Osteoblast (primary cell): ENCODE data around the gene TBC1D9. TPM values are rescaled to one million over a fixed set of nuclear protein-coding genes. Genes with fewer than 3 reads are reported as not detected.
A peak's percentile ranks its signal among the peaks of the same experiment; 100 is the strongest.

Experiments used
- DNase-seq: peaks from one replicate; pipeline ENCODE4 v3.0.0; 2011; ENCODE audit warnings: low spot score, mixed read lengths; ENCODE audit not compliant: insufficient read length; ENCODE audit errors: missing footprints
- H2AFZ ChIP-seq: 2 replicates; pipeline ENCODE4 v1.6.0; 2011; ENCODE audit warnings: mild to moderate bottlenecking, low read length
- H3K27ac ChIP-seq: 2 replicates; pipeline ENCODE4 v1.5.1; 2011; ENCODE audit warnings: mild to moderate bottlenecking, low read depth, low read length, moderate library complexity
- H3K27me3 ChIP-seq: 2 replicates; pipeline ENCODE4 v1.6.0; 2012; ENCODE audit warnings: mild to moderate bottlenecking, control low read depth, inconsistent platforms, low read length, moderate library complexity; ENCODE audit not compliant: insufficient read depth
- H3K36me3 ChIP-seq: 2 replicates; pipeline ENCODE4 v1.5.1; 2011; ENCODE audit warnings: mild to moderate bottlenecking, low read length, control low read depth, moderate library complexity; ENCODE audit not compliant: insufficient read depth
- H3K4me1 ChIP-seq: 2 replicates; pipeline ENCODE4 v1.5.1; 2011; ENCODE audit warnings: mild to moderate bottlenecking, low read length, control low read depth, moderate library complexity; ENCODE audit not compliant: insufficient read depth
- H3K4me2 ChIP-seq: 2 replicates; pipeline ENCODE4 v1.6.0; 2011; ENCODE audit warnings: mild to moderate bottlenecking, low read length; ENCODE audit not compliant: insufficient read depth
- H3K4me3 ChIP-seq: fragments of 200-600 bp; sonication (generic); 3 replicates; pipeline ENCODE4 v1.5.1; 2012; ENCODE audit warnings: mild to moderate bottlenecking, low read length, inconsistent platforms; ENCODE audit not compliant: insufficient read depth
- H3K79me2 ChIP-seq: 2 replicates; pipeline ENCODE4 v1.6.0; 2012; ENCODE audit warnings: mild to moderate bottlenecking, low read length, control low read depth, inconsistent platforms; ENCODE audit not compliant: insufficient read depth
- H3K9me3 ChIP-seq: 2 replicates; pipeline ENCODE4 v1.5.1; 2011; ENCODE audit warnings: low read depth, low read length, control low read depth
- H4K20me1 ChIP-seq: 2 replicates; pipeline ENCODE4 v1.6.0; 2012; ENCODE audit warnings: mild to moderate bottlenecking, low read length, control low read depth; ENCODE audit not compliant: insufficient read depth
- CTCF ChIP-seq: IDR thresholded peaks from 2 replicates; pipeline ENCODE4 v1.5.1; 2011; ENCODE audit warnings: mild to moderate bottlenecking, low read depth, low read length, moderate library complexity; ENCODE audit errors: extremely low read depth
- total RNA-seq: library from RNA; depleted of rRNA; stranded (reverse); fragments of >200 nt; gene quantifications from 2 replicates; pipeline ENCODE4 v1.2.3, GENCODE V29; 2012

The TBC1D9 gene
- total RNA-seq, 1 donor: 19.5 TPM

GRCh38 chr4:140611854-140612253 is 144.3 kb downstream of the TBC1D9 start:
- Histone ChIP-seq H3K4me2 (no peak overlapping the region), H3K9me3 (no peaks in the 10 kb centered on the region), H3K36me3 (no peaks in the 10 kb centered on the region), H4K20me1 (no peaks in the 10 kb centered on the region), H2AFZ (no peak overlapping the region), H3K27me3 (no peaks in the 10 kb centered on the region), H3K4me1 (no peaks in the 10 kb centered on the region), H3K4me3 (no peak overlapping the region), H3K27ac (no peak overlapping the region), H3K79me2 (no peaks in the 10 kb centered on the region)
- DNase-seq: peak; percentile 72
- no peak for TF ChIP-seq CTCF

- no peak overlapping the region for H2AFZ ChIP-seq
- no peak overlapping the region for H3K27ac ChIP-seq
- H3K4me2 ChIP-seq: no peak overlapping the region
- H3K79me2 ChIP-seq: no peaks in the 10 kb centered on the region
- H3K27me3 ChIP-seq: no peaks in the 10 kb centered on the region
- peak; percentile 59 for TF ChIP-seq CTCF
- H3K4me3 ChIP-seq: no peak overlapping the region
- DNase-seq: peak; percentile 77
- H4K20me1 ChIP-seq: no peaks in the 10 kb centered on the region
- H3K9me3 ChIP-seq: no peaks in the 10 kb centered on the region
- no peaks in the 10 kb centered on the region for H3K4me1 ChIP-seq
- H3K36me3 ChIP-seq: no peaks in the 10 kb centered on the region
These were observed 146.4 kb downstream of the TBC1D9 start for GRCh38 chr4:140609548-140610425.

DNA sequence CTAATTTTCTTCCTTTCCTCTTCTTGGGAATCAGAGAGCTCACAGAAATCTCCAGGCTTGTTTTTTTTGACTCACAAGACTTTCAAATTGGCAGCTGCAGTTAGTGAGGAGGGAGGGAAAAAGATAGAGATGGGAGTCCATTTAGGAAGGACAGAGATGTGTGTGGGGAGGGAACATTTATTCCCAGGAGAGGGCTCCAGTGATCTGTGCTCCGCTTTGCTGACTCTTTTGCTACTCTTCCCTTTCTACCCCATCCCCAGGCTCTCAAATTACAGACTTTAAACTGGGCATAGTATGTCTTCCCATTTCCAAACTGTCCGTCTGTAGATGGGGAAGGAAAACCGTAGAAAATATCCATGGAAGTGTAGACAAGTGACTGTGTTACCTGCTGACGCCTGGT is 148.3 kb downstream of the TBC1D9 start:
- no peak overlapping the region for H3K4me2 ChIP-seq
- no peaks in the 10 kb centered on the region for H4K20me1 ChIP-seq
- no peaks in the 10 kb centered on the region for H3K79me2 ChIP-seq
- H3K27ac ChIP-seq: no peak overlapping the region
- no peak overlapping the region for H2AFZ ChIP-seq
- no peak overlapping the region for H3K4me3 ChIP-seq
- H3K4me1 ChIP-seq: no peaks in the 10 kb centered on the region
- H3K36me3 ChIP-seq: no peaks in the 10 kb centered on the region
- peaks cover 4% of the 10 kb centered on the region for H3K27me3 ChIP-seq
- TF ChIP-seq CTCF: no peak
- no peaks in the 10 kb centered on the region for H3K9me3 ChIP-seq
- DNase-seq: no peak

DNA sequence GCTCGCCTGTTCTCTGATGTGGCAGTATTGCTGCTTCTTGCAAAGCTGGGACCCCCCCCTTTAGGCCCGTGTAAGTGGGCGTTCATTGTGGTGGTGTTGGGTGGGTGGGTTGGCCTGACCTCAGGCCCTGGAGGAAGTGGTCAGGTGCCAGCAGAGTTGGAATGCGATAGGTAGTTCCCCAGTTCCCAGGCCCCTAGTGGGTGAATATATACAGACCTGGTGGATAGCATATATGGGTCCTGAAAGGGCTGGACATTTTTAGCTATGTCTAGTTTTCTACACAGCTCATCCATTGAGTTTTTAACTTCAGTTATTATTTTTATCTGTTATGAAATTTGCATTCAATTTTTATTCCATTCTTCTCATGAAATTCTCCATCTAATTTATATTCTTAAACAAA is 151.6 kb downstream of the TBC1D9 start:
- H3K79me2 ChIP-seq: no peaks in the 10 kb centered on the region
- H2AFZ ChIP-seq: no peak overlapping the region
- no peaks in the 10 kb centered on the region for H4K20me1 ChIP-seq
- no peak overlapping the region for H3K4me2 ChIP-seq
- H3K27me3 ChIP-seq: peaks cover 22% of the 10 kb centered on the region
- no peak overlapping the region for H3K4me3 ChIP-seq
- no peak for TF ChIP-seq CTCF
- no peaks in the 10 kb centered on the region for H3K36me3 ChIP-seq
- no peaks in the 10 kb centered on the region for H3K9me3 ChIP-seq
- no peaks in the 10 kb centered on the region for H3K4me1 ChIP-seq
- no peak for DNase-seq
- H3K27ac ChIP-seq: no peak overlapping the region
